ENCODE results near the gene GPR32. TPM values are rescaled to one million over a fixed set of nuclear protein-coding genes. Genes with fewer than 3 reads are reported as not detected.
A peak's percentile ranks its signal among the peaks of the same experiment; 100 is the strongest.

Gene GPR32
- polyA plus RNA-seq, 3 donors: not detected

DNA sequence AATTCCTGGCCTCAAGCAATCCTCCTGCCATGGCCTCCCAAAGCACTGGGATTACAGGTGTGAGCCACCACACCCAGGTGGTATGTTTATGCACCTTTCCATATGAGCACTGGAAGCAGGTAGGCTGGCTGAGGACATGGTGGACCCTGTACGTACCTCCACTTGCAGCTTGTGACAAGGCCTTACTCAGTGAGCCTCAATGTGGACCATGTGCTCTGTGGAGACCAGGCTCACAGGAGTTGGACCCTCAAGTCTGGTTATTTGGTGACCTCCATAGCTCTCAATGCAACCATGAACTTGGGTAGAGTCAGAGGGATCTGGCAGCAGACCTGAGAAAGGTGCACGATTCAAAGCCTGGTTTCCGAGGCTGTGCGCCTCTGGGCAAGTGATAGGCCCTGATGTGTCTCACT, 25.4 kb downstream of the GPR32 start:
- DNase-seq: no peak
- H3K27ac Mint-ChIP-seq: peak overlapping the region in 1 of 7 donors; percentile 24
- Histone ChIP-seq H3K4me2 (replicated peaks; ENCODE audit: extremely low read depth, low read length, poor library complexity, severe bottlenecking) (no peak overlapping the region), H3K27ac (ENCODE audit: low read depth in 1 of 2, low read length in 2 of 2) (no peak overlapping the region), H3K9me3 (replicated peaks in 1 of 2; ENCODE audit: control insufficient read depth in 1 of 2, insufficient read depth in 1 of 2, low read length in 2 of 2) (no peaks in the 10 kb centered on the region), H3K4me3 (replicated peaks in 1 of 3; ENCODE audit: low read depth in 2 of 3, low read length in 3 of 3) (no peak overlapping the region), H3K79me2 (ENCODE audit: insufficient read depth, low read length) (peaks cover 18% of the 10 kb centered on the region), H2AFZ (ENCODE audit: insufficient read depth, low read depth, low read length, poor library complexity, severe bottlenecking) (no peak overlapping the region), H3K9ac (ENCODE audit: insufficient read depth, low read length, poor library complexity, severe bottlenecking) (no peak overlapping the region), H3K4me1 (ENCODE audit: control insufficient read depth in 1 of 2, insufficient read depth in 2 of 2, low read length in 2 of 2) (no peaks in the 10 kb centered on the region), H3K36me3 (replicated peaks in 1 of 2; ENCODE audit: control insufficient read depth in 1 of 2, insufficient read depth in 2 of 2, low read length in 2 of 2) (peaks cover 18 to 29% of the 10 kb centered on the region in 2 donors), H3K27me3 (ENCODE audit: control insufficient read depth in 2 of 2, insufficient read depth in 2 of 2, low read length in 2 of 2) (no peaks in the 10 kb centered on the region), H4K20me1 (ENCODE audit: insufficient read depth, low read length) (no peaks in the 10 kb centered on the region)
- H3K4me3 Mint-ChIP-seq: no peak overlapping the region
- intact Hi-C loops (cut with micrococcal nuclease): no loop called here
- 94% methylated on average over 4 of the region's 4 CpGs for WGBS (ENCODE audit: insufficient coverage)
- H3K36me3 Mint-ChIP-seq: peaks cover 18 to 43% of the 10 kb centered on the region in 2 donors
- no peaks in the 10 kb centered on the region for H3K9me3 Mint-ChIP-seq
- no peak for TF ChIP-seq CTCF (IDR thresholded peaks at IDR 0.05)
- peaks cover 0 to 2% (median 0%) of the 10 kb centered on the region in 3 donors for H3K27me3 Mint-ChIP-seq (ENCODE audit: low read depth in 3 of 3)
- H3K4me1 Mint-ChIP-seq: peaks cover 2% of the 10 kb centered on the region

- no peaks in the 10 kb centered on the region for H3K9me3 Mint-ChIP-seq
- no peak overlapping the region for H3K27ac ChIP-seq (ENCODE audit: low read depth in 1 of 2, low read length in 2 of 2)
- no peak overlapping the region for H3K9ac ChIP-seq (ENCODE audit: insufficient read depth, low read length, poor library complexity, severe bottlenecking)
- intact Hi-C loops (cut with micrococcal nuclease): no loop called here
- no peak overlapping the region for H3K4me3 Mint-ChIP-seq
- peaks cover 20 to 33% of the 10 kb centered on the region in 2 donors for H3K36me3 ChIP-seq (replicated peaks in 1 of 2; ENCODE audit: control insufficient read depth in 1 of 2, insufficient read depth in 2 of 2, low read length in 2 of 2)
- no peak overlapping the region for H2AFZ ChIP-seq (ENCODE audit: insufficient read depth, low read depth, low read length, poor library complexity, severe bottlenecking)
- H3K4me3 ChIP-seq (replicated peaks in 1 of 3; ENCODE audit: low read depth in 2 of 3, low read length in 3 of 3): no peak overlapping the region
- no peaks in the 10 kb centered on the region for H3K9me3 ChIP-seq (replicated peaks in 1 of 2; ENCODE audit: control insufficient read depth in 1 of 2, insufficient read depth in 1 of 2, low read length in 2 of 2)
- H3K79me2 ChIP-seq (ENCODE audit: insufficient read depth, low read length): peaks cover 22% of the 10 kb centered on the region
- H4K20me1 ChIP-seq (ENCODE audit: insufficient read depth, low read length): no peaks in the 10 kb centered on the region
- H3K27me3 ChIP-seq (ENCODE audit: control insufficient read depth in 2 of 2, insufficient read depth in 2 of 2, low read length in 2 of 2): no peaks in the 10 kb centered on the region
- DNase-seq: no peak
- H3K4me2 ChIP-seq (replicated peaks; ENCODE audit: extremely low read depth, low read length, poor library complexity, severe bottlenecking): no peak overlapping the region
- no peak overlapping the region for H3K27ac Mint-ChIP-seq
- no peak for TF ChIP-seq CTCF (IDR thresholded peaks at IDR 0.05)
- H3K4me1 ChIP-seq (ENCODE audit: control insufficient read depth in 1 of 2, insufficient read depth in 2 of 2, low read length in 2 of 2): no peaks in the 10 kb centered on the region
- WGBS (ENCODE audit: insufficient coverage): 70% methylated on average over 4 of the region's 9 CpGs
- peaks cover 23 to 48% of the 10 kb centered on the region in 2 donors for H3K36me3 Mint-ChIP-seq
- peaks cover 0 to 4% (median 0%) of the 10 kb centered on the region in 3 donors for H3K27me3 Mint-ChIP-seq (ENCODE audit: low read depth in 3 of 3)
- peaks cover 2% of the 10 kb centered on the region for H3K4me1 Mint-ChIP-seq
These were observed 25.9 kb downstream of the GPR32 start for GRCh38 chr19:50796128-50796633.

All from CD14-positive monocyte (primary cell).